ENCODE measurements around the gene ATXN3. TPM values are rescaled to one million over a fixed set of nuclear protein-coding genes. Genes with fewer than 3 reads are reported as not detected.
A peak's percentile ranks its signal among the peaks of the same experiment; 100 is the strongest.

Gene ATXN3
- total and polyA plus RNA-seq, 2 of the 13 experiments (the other 11 are each of a cell fraction or from before 2014, with no cell fraction given): 14.9 to 17.3 TPM

DNA sequence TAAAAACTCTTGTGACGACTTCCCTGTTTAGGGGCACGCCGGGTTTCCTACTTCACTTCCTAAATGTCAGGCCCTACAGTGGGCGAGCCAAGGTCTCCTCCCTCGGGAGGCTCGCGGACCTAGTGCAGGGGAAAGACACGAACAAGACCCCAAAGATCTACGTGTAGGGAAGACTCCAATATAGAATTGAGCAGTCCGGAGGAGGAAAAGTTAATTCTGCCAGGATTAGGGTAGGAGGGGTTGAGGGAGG lies 564 bp downstream of the ATXN3 start (continued):
- TF ChIP-seq, protein P1, sequence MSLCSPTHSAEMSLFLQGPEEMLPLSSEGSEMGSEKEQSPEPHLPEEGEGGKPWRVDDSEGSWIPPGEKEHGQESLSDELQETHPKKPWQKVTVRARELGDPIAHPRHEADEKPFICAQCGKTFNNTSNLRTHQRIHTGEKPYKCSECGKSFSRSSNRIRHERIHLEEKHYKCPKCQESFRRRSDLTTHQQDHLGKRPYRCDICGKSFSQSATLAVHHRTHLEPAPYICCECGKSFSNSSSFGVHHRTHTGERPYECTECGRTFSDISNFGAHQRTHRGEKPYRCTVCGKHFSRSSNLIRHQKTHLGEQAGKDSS (CRISPR knock-in tag; IDR thresholded peaks at IDR 0.05; ENCODE audit: borderline replicate concordance, low read depth): peak; percentile 14; the same call in 1 of the 2 replicates
- TF ChIP-seq, protein P2, sequence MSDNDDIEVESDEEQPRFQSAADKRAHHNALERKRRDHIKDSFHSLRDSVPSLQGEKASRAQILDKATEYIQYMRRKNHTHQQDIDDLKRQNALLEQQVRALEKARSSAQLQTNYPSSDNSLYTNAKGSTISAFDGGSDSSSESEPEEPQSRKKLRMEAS (IDR thresholded peaks at IDR 0.05): no peak
- TF ChIP-seq HIVEP1 (CRISPR knock-in tag; IDR thresholded peaks at IDR 0.05) (0 out of 2 replicates have a peak, but pooled peaks have one; percentile 20), ZNF430 (CRISPR knock-in tag; IDR thresholded peaks at IDR 0.05) (no peak), RAD51 (IDR thresholded peaks at IDR 0.05; ENCODE audit: borderline replicate concordance) (no peak), KDM5A (IDR thresholded peaks at IDR 0.05; ENCODE audit: borderline replicate concordance, low read length) (peak; percentile 52; the same call in 1 of the 2 replicates), HOXA5 (CRISPR knock-in tag; IDR thresholded peaks at IDR 0.05) (0 out of 2 replicates have a peak, but pooled peaks have one; percentile 38), HDAC1 (CRISPR knock-in tag; IDR thresholded peaks at IDR 0.05) (peak; percentile 7; the same call in 1 of the 2 replicates)
- TF ChIP-seq, protein P3, sequence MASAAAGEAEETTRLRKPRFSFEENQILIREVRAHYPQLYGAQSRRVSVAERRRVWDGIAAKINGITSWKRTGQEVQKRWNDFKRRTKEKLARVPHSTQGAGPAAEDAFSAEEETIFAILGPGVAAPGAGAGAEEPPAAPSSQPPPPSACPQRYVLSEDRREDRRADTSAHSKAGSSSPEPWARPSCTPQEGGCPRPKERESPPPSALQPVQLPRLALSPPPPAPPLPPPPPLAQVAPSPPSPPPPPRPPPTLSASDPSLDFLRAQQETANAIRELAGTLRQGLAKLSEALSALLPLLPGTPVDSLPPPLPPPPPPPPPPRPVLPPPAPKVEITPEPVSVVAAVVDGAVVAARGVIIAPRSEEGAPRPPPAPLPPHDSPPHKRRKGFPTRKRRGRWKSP (CRISPR knock-in tag; IDR thresholded peaks at IDR 0.05): 0 out of 2 replicates have a peak, but pooled peaks have one; percentile 23
- TF ChIP-seq, protein P4, sequence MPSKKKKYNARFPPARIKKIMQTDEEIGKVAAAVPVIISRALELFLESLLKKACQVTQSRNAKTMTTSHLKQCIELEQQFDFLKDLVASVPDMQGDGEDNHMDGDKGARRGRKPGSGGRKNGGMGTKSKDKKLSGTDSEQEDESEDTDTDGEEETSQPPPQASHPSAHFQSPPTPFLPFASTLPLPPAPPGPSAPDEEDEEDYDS (CRISPR knock-in tag; IDR thresholded peaks at IDR 0.05): 0 out of 2 replicates have a peak, but pooled peaks have one; percentile 3
- TF ChIP-seq, protein P5, sequence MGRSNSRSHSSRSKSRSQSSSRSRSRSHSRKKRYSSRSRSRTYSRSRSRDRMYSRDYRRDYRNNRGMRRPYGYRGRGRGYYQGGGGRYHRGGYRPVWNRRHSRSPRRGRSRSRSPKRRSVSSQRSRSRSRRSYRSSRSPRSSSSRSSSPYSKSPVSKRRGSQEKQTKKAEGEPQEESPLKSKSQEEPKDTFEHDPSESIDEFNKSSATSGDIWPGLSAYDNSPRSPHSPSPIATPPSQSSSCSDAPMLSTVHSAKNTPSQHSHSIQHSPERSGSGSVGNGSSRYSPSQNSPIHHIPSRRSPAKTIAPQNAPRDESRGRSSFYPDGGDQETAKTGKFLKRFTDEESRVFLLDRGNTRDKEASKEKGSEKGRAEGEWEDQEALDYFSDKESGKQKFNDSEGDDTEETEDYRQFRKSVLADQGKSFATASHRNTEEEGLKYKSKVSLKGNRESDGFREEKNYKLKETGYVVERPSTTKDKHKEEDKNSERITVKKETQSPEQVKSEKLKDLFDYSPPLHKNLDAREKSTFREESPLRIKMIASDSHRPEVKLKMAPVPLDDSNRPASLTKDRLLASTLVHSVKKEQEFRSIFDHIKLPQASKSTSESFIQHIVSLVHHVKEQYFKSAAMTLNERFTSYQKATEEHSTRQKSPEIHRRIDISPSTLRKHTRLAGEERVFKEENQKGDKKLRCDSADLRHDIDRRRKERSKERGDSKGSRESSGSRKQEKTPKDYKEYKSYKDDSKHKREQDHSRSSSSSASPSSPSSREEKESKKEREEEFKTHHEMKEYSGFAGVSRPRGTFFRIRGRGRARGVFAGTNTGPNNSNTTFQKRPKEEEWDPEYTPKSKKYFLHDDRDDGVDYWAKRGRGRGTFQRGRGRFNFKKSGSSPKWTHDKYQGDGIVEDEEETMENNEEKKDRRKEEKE (IDR thresholded peaks at IDR 0.05): no peak
- TF ChIP-seq, protein P6, sequence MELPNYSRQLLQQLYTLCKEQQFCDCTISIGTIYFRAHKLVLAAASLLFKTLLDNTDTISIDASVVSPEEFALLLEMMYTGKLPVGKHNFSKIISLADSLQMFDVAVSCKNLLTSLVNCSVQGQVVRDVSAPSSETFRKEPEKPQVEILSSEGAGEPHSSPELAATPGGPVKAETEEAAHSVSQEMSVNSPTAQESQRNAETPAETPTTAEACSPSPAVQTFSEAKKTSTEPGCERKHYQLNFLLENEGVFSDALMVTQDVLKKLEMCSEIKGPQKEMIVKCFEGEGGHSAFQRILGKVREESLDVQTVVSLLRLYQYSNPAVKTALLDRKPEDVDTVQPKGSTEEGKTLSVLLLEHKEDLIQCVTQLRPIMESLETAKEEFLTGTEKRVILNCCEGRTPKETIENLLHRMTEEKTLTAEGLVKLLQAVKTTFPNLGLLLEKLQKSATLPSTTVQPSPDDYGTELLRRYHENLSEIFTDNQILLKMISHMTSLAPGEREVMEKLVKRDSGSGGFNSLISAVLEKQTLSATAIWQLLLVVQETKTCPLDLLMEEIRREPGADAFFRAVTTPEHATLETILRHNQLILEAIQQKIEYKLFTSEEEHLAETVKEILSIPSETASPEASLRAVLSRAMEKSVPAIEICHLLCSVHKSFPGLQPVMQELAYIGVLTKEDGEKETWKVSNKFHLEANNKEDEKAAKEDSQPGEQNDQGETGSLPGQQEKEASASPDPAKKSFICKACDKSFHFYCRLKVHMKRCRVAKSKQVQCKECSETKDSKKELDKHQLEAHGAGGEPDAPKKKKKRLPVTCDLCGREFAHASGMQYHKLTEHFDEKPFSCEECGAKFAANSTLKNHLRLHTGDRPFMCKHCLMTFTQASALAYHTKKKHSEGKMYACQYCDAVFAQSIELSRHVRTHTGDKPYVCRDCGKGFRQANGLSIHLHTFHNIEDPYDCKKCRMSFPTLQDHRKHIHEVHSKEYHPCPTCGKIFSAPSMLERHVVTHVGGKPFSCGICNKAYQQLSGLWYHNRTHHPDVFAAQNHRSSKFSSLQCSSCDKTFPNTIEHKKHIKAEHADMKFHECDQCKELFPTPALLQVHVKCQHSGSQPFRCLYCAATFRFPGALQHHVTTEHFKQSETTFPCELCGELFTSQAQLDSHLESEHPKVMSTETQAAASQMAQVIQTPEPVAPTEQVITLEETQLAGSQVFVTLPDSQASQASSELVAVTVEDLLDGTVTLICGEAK (IDR thresholded peaks at IDR 0.05): no peak
- TF ChIP-seq, protein P6 (CRISPR knock-in tag; IDR thresholded peaks at IDR 0.05): 0 out of 2 replicates have a peak, but pooled peaks have one; percentile 34

All from HepG2 (cell line).